ENCODE results near the gene CDC16. TPM values are rescaled to one million over a fixed set of nuclear protein-coding genes. Genes with fewer than 3 reads are reported as not detected.

The CDC16 gene
- total and polyA plus RNA-seq, 2 of the 8 experiments (the other 6 are each of a cell fraction or from before 2014, with no cell fraction given): 42.5 to 83.4 TPM

- TF ChIP-seq CHD7 (IDR thresholded peaks at IDR 0.05; ENCODE audit: insufficient replicate concordance, low read length): no peak
- no peak for TF ChIP-seq JUN (IDR thresholded peaks at IDR 0.05; ENCODE audit: low read depth, low read length)
- peak; percentile 100 for TF ChIP-seq E2F6 (IDR thresholded peaks at IDR 0.05)
- TF ChIP-seq SIX5 (IDR thresholded peaks at IDR 0.05; ENCODE audit: low read depth, low read length): no peak
- TF ChIP-seq, protein P1, sequence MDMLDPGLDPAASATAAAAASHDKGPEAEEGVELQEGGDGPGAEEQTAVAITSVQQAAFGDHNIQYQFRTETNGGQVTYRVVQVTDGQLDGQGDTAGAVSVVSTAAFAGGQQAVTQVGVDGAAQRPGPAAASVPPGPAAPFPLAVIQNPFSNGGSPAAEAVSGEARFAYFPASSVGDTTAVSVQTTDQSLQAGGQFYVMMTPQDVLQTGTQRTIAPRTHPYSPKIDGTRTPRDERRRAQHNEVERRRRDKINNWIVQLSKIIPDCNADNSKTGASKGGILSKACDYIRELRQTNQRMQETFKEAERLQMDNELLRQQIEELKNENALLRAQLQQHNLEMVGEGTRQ (IDR thresholded peaks at IDR 0.05; ENCODE audit: low read length): 0 out of 2 replicates have a peak, but pooled peaks have one; percentile 30
- no peak for TF ChIP-seq SIRT6 (IDR thresholded peaks at IDR 0.05; ENCODE audit: low read length)
- TF ChIP-seq SRF (IDR thresholded peaks at IDR 0.05; ENCODE audit: low read depth, low read length): peak; percentile 47; the same call in 1 of the 2 replicates
- peak; percentile 59; the same call in 1 of the 2 replicates for TF ChIP-seq TBP (IDR thresholded peaks at IDR 0.05; ENCODE audit: low read depth, low read length)
These were observed at the start of gene CDC16 (continued) for GRCh38 chr13:114234645-114235421.
